Measurements from ENCODE around the gene CLCNKA.
"Not testable (repeated sequence)": the region's sequence is repeated elsewhere in the genome, so short reads cannot be mapped to it uniquely, and the experiment has no call there.

Gene CLCNKA

DNA sequence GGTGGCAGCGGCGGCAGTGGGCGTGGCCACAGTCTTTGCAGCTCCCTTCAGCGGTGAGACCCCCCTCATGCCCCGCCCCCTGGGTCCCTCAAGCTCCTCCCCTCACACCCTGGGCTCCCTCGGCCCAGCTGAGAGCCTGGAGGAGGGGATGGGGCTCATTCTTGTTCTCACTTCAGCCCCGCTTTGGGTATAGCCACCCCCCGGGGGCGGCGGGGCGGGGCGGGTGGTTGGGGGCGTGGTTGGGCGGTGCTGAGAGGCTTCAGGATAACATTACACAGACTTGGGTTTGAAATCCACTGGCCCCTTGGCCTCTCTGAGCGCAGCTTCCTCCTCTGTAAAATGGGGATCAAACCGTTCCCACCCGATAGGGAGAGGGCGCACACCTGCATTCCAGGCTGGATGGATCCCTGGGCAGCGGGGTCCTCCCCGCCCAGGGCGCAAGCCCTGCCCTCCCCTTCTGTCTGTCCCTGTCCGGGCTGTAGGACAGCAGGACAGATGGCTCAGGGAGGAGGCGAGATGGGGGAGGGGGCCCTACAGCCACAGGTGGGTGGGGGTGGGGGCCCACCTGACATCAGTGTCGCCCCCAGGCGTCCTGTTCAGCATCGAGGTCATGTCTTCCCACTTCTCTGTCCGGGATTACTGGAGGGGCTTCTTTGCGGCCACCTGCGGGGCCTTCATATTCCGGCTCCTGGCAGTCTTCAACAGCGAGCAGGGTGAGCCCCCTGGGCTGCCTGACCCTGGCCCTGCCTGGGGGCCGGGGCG lies 5.1 kb downstream of the CLCNKA start:
- Histone ChIP-seq H3K27me3 (ENCODE audit: insufficient read depth, low read length, poor library complexity) (no peaks in the 10 kb centered on the region), H4K20me1 (ENCODE audit: insufficient read depth, low read length) (no peaks in the 10 kb centered on the region), H3K9ac (ENCODE audit: low read depth, low read length) (no peak overlapping the region), H3K27ac (ENCODE audit: low read length) (no peak overlapping the region), H3K79me2 (ENCODE audit: insufficient read depth, low read length) (no peaks in the 10 kb centered on the region), H3K4me1 (ENCODE audit: insufficient read depth, low read length) (no peaks in the 10 kb centered on the region), H2AFZ (ENCODE audit: low read depth, low read length) (no peak overlapping the region), H3K36me3 (ENCODE audit: insufficient read depth, low read length) (no peaks in the 10 kb centered on the region), H3K4me2 (ENCODE audit: insufficient read depth, low read length) (no peak overlapping the region), H3K9me3 (ENCODE audit: insufficient read depth, low read length, severe bottlenecking) (no peaks in the 10 kb centered on the region), H3K4me3 (ENCODE audit: low read depth in 1 of 2, low read length in 2 of 2) (no peak overlapping the region)
- ATAC-seq (ENCODE audit: insufficient read depth, low read depth) (0 out of 3 replicates have a peak, but pooled peaks have one; percentile 33), DNase-seq (peak; percentile 10)
- TF ChIP-seq, protein P1, sequence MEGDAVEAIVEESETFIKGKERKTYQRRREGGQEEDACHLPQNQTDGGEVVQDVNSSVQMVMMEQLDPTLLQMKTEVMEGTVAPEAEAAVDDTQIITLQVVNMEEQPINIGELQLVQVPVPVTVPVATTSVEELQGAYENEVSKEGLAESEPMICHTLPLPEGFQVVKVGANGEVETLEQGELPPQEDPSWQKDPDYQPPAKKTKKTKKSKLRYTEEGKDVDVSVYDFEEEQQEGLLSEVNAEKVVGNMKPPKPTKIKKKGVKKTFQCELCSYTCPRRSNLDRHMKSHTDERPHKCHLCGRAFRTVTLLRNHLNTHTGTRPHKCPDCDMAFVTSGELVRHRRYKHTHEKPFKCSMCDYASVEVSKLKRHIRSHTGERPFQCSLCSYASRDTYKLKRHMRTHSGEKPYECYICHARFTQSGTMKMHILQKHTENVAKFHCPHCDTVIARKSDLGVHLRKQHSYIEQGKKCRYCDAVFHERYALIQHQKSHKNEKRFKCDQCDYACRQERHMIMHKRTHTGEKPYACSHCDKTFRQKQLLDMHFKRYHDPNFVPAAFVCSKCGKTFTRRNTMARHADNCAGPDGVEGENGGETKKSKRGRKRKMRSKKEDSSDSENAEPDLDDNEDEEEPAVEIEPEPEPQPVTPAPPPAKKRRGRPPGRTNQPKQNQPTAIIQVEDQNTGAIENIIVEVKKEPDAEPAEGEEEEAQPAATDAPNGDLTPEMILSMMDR (IDR thresholded peaks at IDR 0.05; ENCODE audit: borderline replicate concordance, extremely low read depth, low read length, poor library complexity, severe bottlenecking): no peak
- no peak for TF ChIP-seq EZH2 (IDR thresholded peaks at IDR 0.05; ENCODE audit: borderline replicate concordance, low read depth, low read length, severe bottlenecking)

DNA sequence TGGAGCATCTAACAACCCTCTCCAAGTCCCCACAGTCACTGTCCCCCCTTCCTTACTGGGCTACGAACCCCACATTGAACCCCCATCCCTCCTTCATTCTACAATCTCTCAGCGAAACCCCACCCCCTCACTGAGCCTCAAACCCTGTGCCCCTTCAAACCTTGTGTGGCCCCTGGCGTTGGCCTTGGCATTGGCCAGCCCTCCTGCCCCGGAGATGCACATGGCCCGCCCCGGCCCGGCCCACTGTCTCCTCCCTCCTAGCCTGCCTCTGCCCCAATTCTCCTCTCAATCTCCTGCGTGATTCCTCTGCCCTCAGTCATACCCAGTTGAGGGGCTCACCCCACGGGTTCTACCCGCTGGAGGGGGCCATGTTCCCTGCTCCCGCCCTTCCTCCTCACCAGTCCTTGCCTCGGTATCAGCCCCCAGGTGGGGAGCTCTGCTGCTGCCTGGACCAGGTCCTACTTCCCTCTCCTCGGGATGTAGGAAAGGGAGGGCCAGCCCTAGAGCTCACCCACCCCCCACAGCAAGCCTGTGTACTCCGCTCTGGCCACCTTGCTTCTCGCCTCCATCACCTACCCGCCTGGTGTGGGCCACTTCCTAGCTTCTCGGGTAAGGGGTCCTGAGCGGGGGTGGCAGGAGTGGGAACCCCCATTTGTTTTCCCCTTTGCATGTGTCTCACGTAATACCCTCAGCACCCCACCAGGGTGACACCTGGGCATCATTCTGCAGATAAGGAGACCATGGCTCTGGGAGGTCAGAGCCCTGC lies 6.6 kb downstream of the CLCNKA start:
- TF ChIP-seq, protein P1 (IDR thresholded peaks at IDR 0.05; ENCODE audit: borderline replicate concordance, extremely low read depth, low read length, poor library complexity, severe bottlenecking): no peak
- Histone ChIP-seq H3K4me1 (ENCODE audit: insufficient read depth, low read length) (no peaks in the 10 kb centered on the region), H3K9ac (ENCODE audit: low read depth, low read length) (no peak overlapping the region), H3K79me2 (ENCODE audit: insufficient read depth, low read length) (no peaks in the 10 kb centered on the region), H3K27me3 (ENCODE audit: insufficient read depth, low read length, poor library complexity) (no peaks in the 10 kb centered on the region), H4K20me1 (ENCODE audit: insufficient read depth, low read length) (no peaks in the 10 kb centered on the region), H2AFZ (ENCODE audit: low read depth, low read length) (no peak overlapping the region), H3K4me2 (ENCODE audit: insufficient read depth, low read length) (no peak overlapping the region), H3K27ac (ENCODE audit: low read length) (no peak overlapping the region), H3K9me3 (ENCODE audit: insufficient read depth, low read length, severe bottlenecking) (no peaks in the 10 kb centered on the region), H3K4me3 (ENCODE audit: low read depth in 1 of 2, low read length in 2 of 2) (no peak overlapping the region), H3K36me3 (ENCODE audit: insufficient read depth, low read length) (no peaks in the 10 kb centered on the region)
- ATAC-seq (ENCODE audit: insufficient read depth, low read depth) (no peak), DNase-seq (no peak)

DNA sequence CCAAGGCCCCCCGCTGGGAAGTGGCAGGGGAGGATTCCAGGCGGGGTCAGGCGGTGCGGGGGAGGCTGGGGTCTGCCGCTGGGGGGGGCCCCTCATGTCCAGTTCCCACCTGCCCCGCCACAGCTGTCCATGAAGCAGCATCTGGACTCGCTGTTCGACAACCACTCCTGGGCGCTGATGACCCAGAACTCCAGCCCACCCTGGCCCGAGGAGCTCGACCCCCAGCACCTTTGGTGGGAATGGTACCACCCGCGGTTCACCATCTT lies 7.1 kb downstream of the CLCNKA start:
- not testable (repeated sequence) for H3K4me3 ChIP-seq (ENCODE audit: low read depth in 1 of 2, low read length in 2 of 2); ATAC-seq (ENCODE audit: insufficient read depth, low read depth); H3K9ac ChIP-seq (ENCODE audit: low read depth, low read length); H3K9me3 ChIP-seq (ENCODE audit: insufficient read depth, low read length, severe bottlenecking); H3K79me2 ChIP-seq (ENCODE audit: insufficient read depth, low read length); DNase-seq; H3K36me3 ChIP-seq (ENCODE audit: insufficient read depth, low read length); H3K27me3 ChIP-seq (ENCODE audit: insufficient read depth, low read length, poor library complexity); H3K27ac ChIP-seq (ENCODE audit: low read length); H3K4me1 ChIP-seq (ENCODE audit: insufficient read depth, low read length); H4K20me1 ChIP-seq (ENCODE audit: insufficient read depth, low read length); H2AFZ ChIP-seq (ENCODE audit: low read depth, low read length); H3K4me2 ChIP-seq (ENCODE audit: insufficient read depth, low read length)

DNA sequence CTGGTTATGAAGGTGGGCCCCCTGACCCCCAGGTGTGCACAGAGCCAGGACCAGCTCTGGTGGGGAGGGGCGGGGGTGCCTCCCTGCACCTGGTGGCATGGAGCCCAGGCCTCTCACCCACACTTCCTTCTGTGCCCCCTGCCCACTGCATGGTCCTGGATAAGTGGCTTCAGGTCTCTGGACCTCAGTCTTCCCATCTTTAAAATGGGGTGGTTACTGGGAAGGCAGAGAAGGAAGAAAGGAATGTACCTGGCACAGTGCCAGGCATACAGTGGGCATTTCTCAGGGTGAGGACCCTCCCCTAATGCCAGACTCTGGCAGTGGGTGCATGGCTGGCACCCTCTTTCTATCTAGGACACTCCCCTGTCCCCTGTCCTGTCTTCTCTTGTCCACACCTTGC lies 7.5 kb downstream of the CLCNKA start:
- Histone ChIP-seq H2AFZ (ENCODE audit: low read depth, low read length) (no peak overlapping the region), H3K27me3 (ENCODE audit: insufficient read depth, low read length, poor library complexity) (no peaks in the 10 kb centered on the region), H3K36me3 (ENCODE audit: insufficient read depth, low read length) (no peaks in the 10 kb centered on the region), H3K4me3 (ENCODE audit: low read depth in 1 of 2, low read length in 2 of 2) (no peak overlapping the region), H3K9ac (ENCODE audit: low read depth, low read length) (no peak overlapping the region), H3K4me1 (ENCODE audit: insufficient read depth, low read length) (no peaks in the 10 kb centered on the region), H4K20me1 (ENCODE audit: insufficient read depth, low read length) (no peaks in the 10 kb centered on the region), H3K4me2 (ENCODE audit: insufficient read depth, low read length) (no peak overlapping the region), H3K9me3 (ENCODE audit: insufficient read depth, low read length, severe bottlenecking) (no peaks in the 10 kb centered on the region), H3K79me2 (ENCODE audit: insufficient read depth, low read length) (no peaks in the 10 kb centered on the region), H3K27ac (ENCODE audit: low read length) (no peak overlapping the region)
- ATAC-seq (ENCODE audit: insufficient read depth, low read depth) (no peak), DNase-seq (no peak)
- TF ChIP-seq EZH2 (IDR thresholded peaks at IDR 0.05; ENCODE audit: borderline replicate concordance, low read depth, low read length, severe bottlenecking): no peak
- TF ChIP-seq, protein P1 (IDR thresholded peaks at IDR 0.05; ENCODE audit: borderline replicate concordance, extremely low read depth, low read length, poor library complexity, severe bottlenecking): no peak
